ENCODE measurements around the gene LRRC4C.

The LRRC4C gene

GRCh38 chr11:40289370-40289769 lies 1170.1 kb downstream of the LRRC4C start:
- Histone ChIP-seq H3K4me1 (ENCODE audit: control insufficient read depth, insufficient read depth, low read depth, low read length) (peaks cover 5% of the 10 kb centered on the region), H2BK12ac (ENCODE audit: low read length in 2 of 2) (no peak overlapping the region), H2BK5ac (ENCODE audit: low read depth, low read length, poor library complexity, severe bottlenecking) (no peak overlapping the region), H3K23ac (ENCODE audit: low read length in 2 of 2) (no peak overlapping the region), H4K8ac (ENCODE audit: low read length) (peak overlapping the region; percentile 6), H2AK5ac (ENCODE audit: low read length, severe bottlenecking) (no peak overlapping the region), H3K9me3 (ENCODE audit: control insufficient read depth, low read length) (no peaks in the 10 kb centered on the region), H3K4me3 (ENCODE audit: insufficient read depth in 1 of 2, low read depth in 1 of 2, low read length in 2 of 2) (no peak overlapping the region), H2BK15ac (ENCODE audit: low read depth, poor library complexity, severe bottlenecking) (no peak overlapping the region), H3K4me2 (ENCODE audit: low read length, poor library complexity, severe bottlenecking) (no peak overlapping the region), H3K4ac (ENCODE audit: low read depth in 1 of 2, low read length in 2 of 2) (no peak overlapping the region), H3K79me1 (replicated peaks; ENCODE audit: low read length, poor library complexity, severe bottlenecking) (no peaks in the 10 kb centered on the region), H4K91ac (ENCODE audit: low read length) (no peak overlapping the region), H2AFZ (ENCODE audit: low read depth, low read length) (no peak overlapping the region), H3K9ac (ENCODE audit: low read length) (no peak overlapping the region), H3K18ac (ENCODE audit: low read depth in 1 of 2, low read length in 2 of 2) (no peak overlapping the region), H3K36me3 (ENCODE audit: control insufficient read depth in 1 of 2, insufficient read depth in 2 of 2, low read depth in 1 of 2, low read length in 2 of 2) (no peaks in the 10 kb centered on the region), H3K14ac (ENCODE audit: low read length in 2 of 2) (no peak overlapping the region), H3K27ac (ENCODE audit: low read length, poor library complexity, severe bottlenecking) (no peak overlapping the region), H3K27me3 (ENCODE audit: control insufficient read depth in 1 of 2, insufficient read depth in 1 of 2, low read length in 2 of 2) (peaks cover 18 to 26% of the 10 kb centered on the region in 2 experiments), H2BK120ac (ENCODE audit: low read depth, low read length) (no peak overlapping the region)
- DNase-seq, result no peak
- 90% methylated on average over 2 of the region's 2 CpGs for WGBS

GRCh38 chr11:40287916-40288803 lies 1171.3 kb downstream of the LRRC4C start:
- H2BK12ac ChIP-seq (ENCODE audit: low read length in 2 of 2), result no peak overlapping the region
- WGBS, result no CpG with 5 or more reads among the region's 5 CpGs
- H2BK15ac ChIP-seq (ENCODE audit: low read depth, poor library complexity, severe bottlenecking), result no peak overlapping the region
- H3K14ac ChIP-seq (ENCODE audit: low read length in 2 of 2), result no peak overlapping the region
- H3K27me3 ChIP-seq (ENCODE audit: control insufficient read depth in 1 of 2, insufficient read depth in 1 of 2, low read length in 2 of 2), result peaks cover 18 to 26% of the 10 kb centered on the region in 2 experiments
- no peak overlapping the region for H4K8ac ChIP-seq (ENCODE audit: low read length)
- H3K27ac ChIP-seq (ENCODE audit: low read length, poor library complexity, severe bottlenecking), result no peak overlapping the region
- H3K4me1 ChIP-seq (ENCODE audit: control insufficient read depth, insufficient read depth, low read depth, low read length), result peaks cover 3% of the 10 kb centered on the region
- H3K79me1 ChIP-seq (replicated peaks; ENCODE audit: low read length, poor library complexity, severe bottlenecking), result no peaks in the 10 kb centered on the region
- no peak overlapping the region for H2BK5ac ChIP-seq (ENCODE audit: low read depth, low read length, poor library complexity, severe bottlenecking)
- no peak overlapping the region for H3K4ac ChIP-seq (ENCODE audit: low read depth in 1 of 2, low read length in 2 of 2)
- DNase-seq, result peak; percentile 61
- no peak overlapping the region for H3K23ac ChIP-seq (ENCODE audit: low read length in 2 of 2)
- H3K4me2 ChIP-seq (ENCODE audit: low read length, poor library complexity, severe bottlenecking), result no peak overlapping the region
- H2AK5ac ChIP-seq (ENCODE audit: low read length, severe bottlenecking), result no peak overlapping the region
- H3K9ac ChIP-seq (ENCODE audit: low read length), result no peak overlapping the region
- H3K18ac ChIP-seq (ENCODE audit: low read depth in 1 of 2, low read length in 2 of 2), result no peak overlapping the region
- no peak overlapping the region for H4K91ac ChIP-seq (ENCODE audit: low read length)
- no peaks in the 10 kb centered on the region for H3K9me3 ChIP-seq (ENCODE audit: control insufficient read depth, low read length)
- H2AFZ ChIP-seq (ENCODE audit: low read depth, low read length), result no peak overlapping the region
- H3K4me3 ChIP-seq (ENCODE audit: insufficient read depth in 1 of 2, low read depth in 1 of 2, low read length in 2 of 2), result no peak overlapping the region
- no peaks in the 10 kb centered on the region for H3K36me3 ChIP-seq (ENCODE audit: control insufficient read depth in 1 of 2, insufficient read depth in 2 of 2, low read depth in 1 of 2, low read length in 2 of 2)
- H2BK120ac ChIP-seq (ENCODE audit: low read depth, low read length), result no peak overlapping the region

- Histone ChIP-seq H3K36me3 (ENCODE audit: control insufficient read depth in 1 of 2, insufficient read depth in 2 of 2, low read depth in 1 of 2, low read length in 2 of 2) (no peaks in the 10 kb centered on the region), H3K27ac (ENCODE audit: low read length, poor library complexity, severe bottlenecking) (no peak overlapping the region), H3K4me3 (ENCODE audit: insufficient read depth in 1 of 2, low read depth in 1 of 2, low read length in 2 of 2) (no peak overlapping the region), H3K18ac (ENCODE audit: low read depth in 1 of 2, low read length in 2 of 2) (no peak overlapping the region), H3K4me2 (ENCODE audit: low read length, poor library complexity, severe bottlenecking) (no peak overlapping the region), H4K8ac (ENCODE audit: low read length) (no peak overlapping the region), H2BK120ac (ENCODE audit: low read depth, low read length) (no peak overlapping the region), H4K91ac (ENCODE audit: low read length) (no peak overlapping the region), H2BK5ac (ENCODE audit: low read depth, low read length, poor library complexity, severe bottlenecking) (no peak overlapping the region), H3K27me3 (ENCODE audit: control insufficient read depth in 1 of 2, insufficient read depth in 1 of 2, low read length in 2 of 2) (peaks cover 6 to 11% of the 10 kb centered on the region in 2 experiments), H2BK15ac (ENCODE audit: low read depth, poor library complexity, severe bottlenecking) (no peak overlapping the region), H3K9me3 (ENCODE audit: control insufficient read depth, low read length) (no peaks in the 10 kb centered on the region), H3K23ac (ENCODE audit: low read length in 2 of 2) (no peak overlapping the region), H3K14ac (ENCODE audit: low read length in 2 of 2) (no peak overlapping the region), H3K79me1 (replicated peaks; ENCODE audit: low read length, poor library complexity, severe bottlenecking) (no peaks in the 10 kb centered on the region), H2AFZ (ENCODE audit: low read depth, low read length) (no peak overlapping the region), H2BK12ac (ENCODE audit: low read length in 2 of 2) (no peak overlapping the region), H2AK5ac (ENCODE audit: low read length, severe bottlenecking) (no peak overlapping the region), H3K4ac (ENCODE audit: low read depth in 1 of 2, low read length in 2 of 2) (no peak overlapping the region), H3K4me1 (ENCODE audit: control insufficient read depth, insufficient read depth, low read depth, low read length) (no peaks in the 10 kb centered on the region), H3K9ac (ENCODE audit: low read length) (no peak overlapping the region)
- DNase-seq, result no peak
- whole genome bisulfite sequencing, result 60% methylated on average over 2 of the region's 2 CpGs
Measured at GRCh38 chr11:40286137-40286536, 1173.3 kb downstream of the LRRC4C start.

- Histone ChIP-seq H4K91ac (ENCODE audit: low read length) (no peak overlapping the region), H3K4me2 (ENCODE audit: low read length, poor library complexity, severe bottlenecking) (no peak overlapping the region), H2BK15ac (ENCODE audit: low read depth, poor library complexity, severe bottlenecking) (no peak overlapping the region), H3K9me3 (ENCODE audit: control insufficient read depth, low read length) (no peaks in the 10 kb centered on the region), H2BK5ac (ENCODE audit: low read depth, low read length, poor library complexity, severe bottlenecking) (no peak overlapping the region), H3K4me1 (ENCODE audit: control insufficient read depth, insufficient read depth, low read depth, low read length) (no peaks in the 10 kb centered on the region), H2AK5ac (ENCODE audit: low read length, severe bottlenecking) (no peak overlapping the region), H2BK12ac (ENCODE audit: low read length in 2 of 2) (no peak overlapping the region), H3K4me3 (ENCODE audit: insufficient read depth in 1 of 2, low read depth in 1 of 2, low read length in 2 of 2) (no peak overlapping the region), H3K79me1 (replicated peaks; ENCODE audit: low read length, poor library complexity, severe bottlenecking) (no peaks in the 10 kb centered on the region), H4K8ac (ENCODE audit: low read length) (no peak overlapping the region), H3K36me3 (ENCODE audit: control insufficient read depth in 1 of 2, insufficient read depth in 2 of 2, low read depth in 1 of 2, low read length in 2 of 2) (no peaks in the 10 kb centered on the region), H2AFZ (ENCODE audit: low read depth, low read length) (no peak overlapping the region), H3K23ac (ENCODE audit: low read length in 2 of 2) (no peak overlapping the region), H3K9ac (ENCODE audit: low read length) (no peak overlapping the region), H3K27ac (ENCODE audit: low read length, poor library complexity, severe bottlenecking) (no peak overlapping the region), H2BK120ac (ENCODE audit: low read depth, low read length) (no peak overlapping the region), H3K4ac (ENCODE audit: low read depth in 1 of 2, low read length in 2 of 2) (no peak overlapping the region), H3K27me3 (ENCODE audit: control insufficient read depth in 1 of 2, insufficient read depth in 1 of 2, low read length in 2 of 2) (peaks cover 1 to 11% of the 10 kb centered on the region in 2 experiments), H3K18ac (ENCODE audit: low read depth in 1 of 2, low read length in 2 of 2) (no peak overlapping the region), H3K14ac (ENCODE audit: low read length in 2 of 2) (no peak overlapping the region)
- DNase-seq, result no peak
- WGBS, result 100% methylated on average over 1 of the region's 2 CpGs
Measured at GRCh38 chr11:40285558-40285957, 1173.9 kb downstream of the LRRC4C start.

Measured in mesenchymal stem cell (in vitro differentiated cells and primary cell).